ENCODE results near the gene STAG2. TPM values are rescaled to one million over a fixed set of nuclear protein-coding genes. Genes with fewer than 3 reads are reported as not detected.
"Not testable (repeated sequence)": the region's sequence is repeated elsewhere in the genome, so short reads cannot be mapped to it uniquely, and the experiment has no call there.

STAG2 gene
- total and polyA plus RNA-seq, 2 experiments from 2014 or later = 29.2 to 51.7 TPM

- H3K9me2 ChIP-seq (ENCODE audit: insufficient read depth) = no peaks in the 10 kb centered on the region
- H3K4me2 ChIP-seq (ENCODE audit: unreplicated experiment) = no peak overlapping the region
- no peak overlapping the region for H3K27ac ChIP-seq
- no peaks in the 10 kb centered on the region for H3F3A ChIP-seq (ENCODE audit: insufficient read depth)
- in situ Hi-C loops (cut with MboI) = no loop called here
- no peaks in the 10 kb centered on the region for H3K27me3 ChIP-seq (replicated peaks; ENCODE audit: insufficient read depth)
- peaks cover 7% of the 10 kb centered on the region; the same call in 1 of the 2 replicates for H3K36me3 ChIP-seq (ENCODE audit: low read depth)
- H3K79me2 ChIP-seq (ENCODE audit: insufficient read depth) = peaks cover 45% of the 10 kb centered on the region
- H3K4me1 ChIP-seq (ENCODE audit: insufficient read depth) = no peaks in the 10 kb centered on the region
- H3K9me3 ChIP-seq (ENCODE audit: low read depth) = no peaks in the 10 kb centered on the region
- H4K20me1 ChIP-seq (ENCODE audit: insufficient read depth) = no peaks in the 10 kb centered on the region
- 87 to 92% methylated on average over 4 of the region's 4 CpGs for WGBS, 2 experiments (ENCODE audit: low coverage in 1 of 2, low lambda C conversion rate in 2 of 2, missing lambda C conversion rate in 2 of 2)
- H2AFZ ChIP-seq = no peak overlapping the region
- no peak for TF ChIP-seq EZH2 (IDR thresholded peaks at IDR 0.05; ENCODE audit: insufficient read depth, poor library complexity, severe bottlenecking)
- no peak for TF ChIP-seq EZH2phosphoT487 (IDR thresholded peaks at IDR 0.05; ENCODE audit: insufficient read depth, low read depth)
- H3K9ac ChIP-seq = no peak overlapping the region
- DNase-seq = peak; percentile 30
- no peak overlapping the region for H3K4me3 ChIP-seq
These were observed 83.6 kb downstream of the STAG2 start for GRCh38 chrX:124045109-124045508.

GRCh38 chrX:124084417-124084816 is 122.9 kb downstream of the STAG2 start:
- H3K79me2 ChIP-seq (ENCODE audit: insufficient read depth); H3K4me2 ChIP-seq (ENCODE audit: unreplicated experiment); H3K9me3 ChIP-seq (ENCODE audit: low read depth); H3K27me3 ChIP-seq (replicated peaks; ENCODE audit: insufficient read depth); DNase-seq; H3K9ac ChIP-seq; H3K9me2 ChIP-seq (ENCODE audit: insufficient read depth); H3F3A ChIP-seq (ENCODE audit: insufficient read depth); H3K4me1 ChIP-seq (ENCODE audit: insufficient read depth); H3K4me3 ChIP-seq; in situ Hi-C loops (cut with MboI); H2AFZ ChIP-seq; H4K20me1 ChIP-seq (ENCODE audit: insufficient read depth); H3K27ac ChIP-seq: not testable (repeated sequence)
- WGBS, 2 experiments (ENCODE audit: low coverage in 1 of 2, low lambda C conversion rate in 2 of 2, missing lambda C conversion rate in 2 of 2) = 68 to 85% methylated on average over 5 to 6 of the region's 6 CpGs
- H3K36me3 ChIP-seq (ENCODE audit: low read depth) = peaks cover 29% of the 10 kb centered on the region; the same call in 1 of the 2 replicates

GRCh38 chrX:124085063-124085462 is 123.6 kb downstream of the STAG2 start:
- no peak overlapping the region for H3K9ac ChIP-seq
- no peaks in the 10 kb centered on the region for H3K9me3 ChIP-seq (ENCODE audit: low read depth)
- no peaks in the 10 kb centered on the region for H3K27me3 ChIP-seq (replicated peaks; ENCODE audit: insufficient read depth)
- H3K36me3 ChIP-seq (ENCODE audit: low read depth) = peaks cover 29% of the 10 kb centered on the region; the same call in 1 of the 2 replicates
- no peak for DNase-seq
- no peaks in the 10 kb centered on the region for H4K20me1 ChIP-seq (ENCODE audit: insufficient read depth)
- H3K9me2 ChIP-seq (ENCODE audit: insufficient read depth) = no peaks in the 10 kb centered on the region
- 95 to 100% methylated on average over 2 of the region's 2 CpGs for WGBS, 2 experiments (ENCODE audit: low coverage in 1 of 2, low lambda C conversion rate in 2 of 2, missing lambda C conversion rate in 2 of 2)
- no peak for TF ChIP-seq EZH2phosphoT487 (IDR thresholded peaks at IDR 0.05; ENCODE audit: insufficient read depth, low read depth)
- no peaks in the 10 kb centered on the region for H3K79me2 ChIP-seq (ENCODE audit: insufficient read depth)
- no peak overlapping the region for H3K4me3 ChIP-seq
- no peak overlapping the region for H3K4me2 ChIP-seq (ENCODE audit: unreplicated experiment)
- in situ Hi-C loops (cut with MboI) = no loop called here
- no peak overlapping the region for H3K27ac ChIP-seq
- no peaks in the 10 kb centered on the region for H3F3A ChIP-seq (ENCODE audit: insufficient read depth)
- no peaks in the 10 kb centered on the region for H3K4me1 ChIP-seq (ENCODE audit: insufficient read depth)
- H2AFZ ChIP-seq = no peak overlapping the region

- Histone ChIP-seq H3K4me1 (ENCODE audit: insufficient read depth) (no peaks in the 10 kb centered on the region), H3K9me2 (ENCODE audit: insufficient read depth) (no peaks in the 10 kb centered on the region), H3K9ac (no peak overlapping the region), H3K79me2 (ENCODE audit: insufficient read depth) (no peaks in the 10 kb centered on the region), H3K27ac (no peak overlapping the region), H3K9me3 (ENCODE audit: low read depth) (no peaks in the 10 kb centered on the region), H2AFZ (no peak overlapping the region), H3F3A (ENCODE audit: insufficient read depth) (no peaks in the 10 kb centered on the region), H3K27me3 (replicated peaks; ENCODE audit: insufficient read depth) (no peaks in the 10 kb centered on the region), H4K20me1 (ENCODE audit: insufficient read depth) (no peaks in the 10 kb centered on the region), H3K4me2 (ENCODE audit: unreplicated experiment) (no peak overlapping the region), H3K36me3 (ENCODE audit: low read depth) (peaks cover 23% of the 10 kb centered on the region; the same call in 1 of the 2 replicates), H3K4me3 (no peak overlapping the region)
- TF ChIP-seq EZH2phosphoT487 (IDR thresholded peaks at IDR 0.05; ENCODE audit: insufficient read depth, low read depth) = no peak
- no peak for TF ChIP-seq EZH2 (IDR thresholded peaks at IDR 0.05; ENCODE audit: insufficient read depth, poor library complexity, severe bottlenecking)
- DNase-seq = no peak
- in situ Hi-C loops (cut with MboI) = no loop called here
- WGBS, 2 experiments (ENCODE audit: low coverage in 1 of 2, low lambda C conversion rate in 2 of 2, missing lambda C conversion rate in 2 of 2) = 71 to 73% methylated on average over 7 of the region's 7 CpGs
These were observed 124.9 kb downstream of the STAG2 start for GRCh38 chrX:124086411-124086810.

Data from GM23248 (cell line).